ENCODE results near the gene POC1A. TPM values are rescaled to one million over a fixed set of nuclear protein-coding genes. Genes with fewer than 3 reads are reported as not detected.
A peak's percentile ranks its signal among the peaks of the same experiment; 100 is the strongest.

Gene POC1A
- total RNA-seq, 1 experiment from 2014 or later: 25.7 TPM

DNA sequence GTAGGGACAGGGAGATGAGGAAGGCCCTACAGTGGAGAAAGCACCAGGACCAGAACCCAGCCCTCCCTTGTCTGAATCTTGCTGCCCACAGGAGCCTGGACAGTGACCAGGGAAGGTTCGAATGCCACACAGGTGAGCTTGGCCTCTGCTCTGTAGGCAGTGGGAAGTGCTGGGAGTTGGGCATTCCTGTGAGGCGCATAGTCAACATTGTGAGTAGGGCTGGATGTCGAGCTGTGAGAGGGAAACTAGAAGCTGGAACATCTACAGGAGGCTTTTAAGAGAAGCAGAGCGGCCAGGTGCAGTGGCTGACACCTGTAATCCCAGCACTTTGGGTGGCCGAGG is 23.4 kb upstream of the POC1A start:
- no peak for DNase-seq (ENCODE audit: low read depth, low spot score)
- Histone ChIP-seq H3K9me3 (ENCODE audit: control insufficient read depth, insufficient read depth, low read depth, low read length) (no peaks in the 10 kb centered on the region), H3K27me3 (ENCODE audit: control insufficient read depth, insufficient read depth, low read length) (no peaks in the 10 kb centered on the region), H3K4me1 (ENCODE audit: control insufficient read depth, insufficient read depth, low read length) (no peaks in the 10 kb centered on the region), H3K4me3 (ENCODE audit: low read depth in 2 of 2, low read length in 2 of 2) (no peak overlapping the region), H3K27ac (ENCODE audit: low read length) (no peak overlapping the region), H3K36me3 (ENCODE audit: control insufficient read depth, insufficient read depth, low read length) (no peaks in the 10 kb centered on the region)
- in situ Hi-C loops (cut with HindIII; ENCODE audit: low pct_unique_long_range_greater_than_20kb, low sequenced_read_pairs) (no loop called here), intact Hi-C loops (cut with micrococcal nuclease; ENCODE audit: unreplicated experiment) (no loop called here)
- POLR2A ChIA-PET: no interaction called here
- BruUV-seq (replicated peaks): no TSS peak
- TF ChIP-seq POLR2AphosphoS5 (IDR thresholded peaks at IDR 0.05; ENCODE audit: low read depth, low read length) (no peak), TCF7L2 (IDR thresholded peaks at IDR 0.05; ENCODE audit: low read depth, low read length) (no peak), REST (IDR thresholded peaks at IDR 0.05; ENCODE audit: insufficient read depth in 1 of 2, low read depth in 2 of 2, low read length in 1 of 2) (no peak), SIN3A (IDR thresholded peaks at IDR 0.05; ENCODE audit: borderline replicate concordance, insufficient read depth, low read depth, low read length) (no peak)
- TF ChIP-seq, protein P1, sequence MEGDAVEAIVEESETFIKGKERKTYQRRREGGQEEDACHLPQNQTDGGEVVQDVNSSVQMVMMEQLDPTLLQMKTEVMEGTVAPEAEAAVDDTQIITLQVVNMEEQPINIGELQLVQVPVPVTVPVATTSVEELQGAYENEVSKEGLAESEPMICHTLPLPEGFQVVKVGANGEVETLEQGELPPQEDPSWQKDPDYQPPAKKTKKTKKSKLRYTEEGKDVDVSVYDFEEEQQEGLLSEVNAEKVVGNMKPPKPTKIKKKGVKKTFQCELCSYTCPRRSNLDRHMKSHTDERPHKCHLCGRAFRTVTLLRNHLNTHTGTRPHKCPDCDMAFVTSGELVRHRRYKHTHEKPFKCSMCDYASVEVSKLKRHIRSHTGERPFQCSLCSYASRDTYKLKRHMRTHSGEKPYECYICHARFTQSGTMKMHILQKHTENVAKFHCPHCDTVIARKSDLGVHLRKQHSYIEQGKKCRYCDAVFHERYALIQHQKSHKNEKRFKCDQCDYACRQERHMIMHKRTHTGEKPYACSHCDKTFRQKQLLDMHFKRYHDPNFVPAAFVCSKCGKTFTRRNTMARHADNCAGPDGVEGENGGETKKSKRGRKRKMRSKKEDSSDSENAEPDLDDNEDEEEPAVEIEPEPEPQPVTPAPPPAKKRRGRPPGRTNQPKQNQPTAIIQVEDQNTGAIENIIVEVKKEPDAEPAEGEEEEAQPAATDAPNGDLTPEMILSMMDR (IDR thresholded peaks at IDR 0.05): no peak
- ATAC-seq: 0 out of 2 replicates have a peak, but pooled peaks have one; percentile 22
- CTCF ChIA-PET: no interaction called here

DNA sequence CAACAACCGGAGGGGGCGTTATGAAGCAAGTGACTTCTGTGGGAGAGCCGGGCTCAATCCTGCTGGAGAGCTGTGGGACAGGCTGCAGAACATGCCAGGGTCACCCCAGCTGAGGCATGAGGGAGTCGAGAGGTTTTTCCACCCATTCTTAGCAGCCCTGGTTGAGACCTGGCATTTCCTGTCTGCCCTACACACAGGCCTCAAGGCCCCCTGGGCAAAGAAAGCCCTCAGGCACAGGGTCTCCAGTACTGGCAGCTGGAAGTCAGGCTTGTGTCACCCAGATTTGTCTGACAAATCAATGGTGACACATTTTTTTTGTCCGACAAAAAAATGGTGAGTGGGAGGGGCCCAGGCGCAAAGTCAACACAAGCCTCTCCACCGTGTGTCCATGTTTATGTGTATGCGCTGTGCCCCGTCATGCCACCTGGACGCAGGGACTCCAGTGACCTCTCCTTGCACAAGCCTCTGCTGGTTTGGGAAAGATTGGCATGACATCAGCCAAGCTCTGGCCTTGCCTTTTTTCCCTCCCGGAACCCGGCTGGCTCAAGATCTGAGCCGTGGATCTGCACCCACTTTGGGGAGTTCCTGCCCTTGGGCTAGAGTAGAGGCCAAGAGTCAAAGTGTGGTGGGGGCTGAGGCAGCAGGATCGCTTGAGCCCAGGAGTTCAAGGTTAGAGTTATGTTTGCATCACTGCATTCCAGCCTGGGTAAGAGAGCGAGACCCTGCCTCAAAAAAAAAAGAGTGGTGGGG is 22.9 kb upstream of the POC1A start:
- Histone ChIP-seq H3K4me3 (ENCODE audit: low read depth in 2 of 2, low read length in 2 of 2) (no peak overlapping the region), H3K4me1 (ENCODE audit: control insufficient read depth, insufficient read depth, low read length) (no peaks in the 10 kb centered on the region; the same call in 1 of the 2 replicates), H3K27me3 (ENCODE audit: control insufficient read depth, insufficient read depth, low read length) (no peaks in the 10 kb centered on the region), H3K27ac (ENCODE audit: low read length) (no peak overlapping the region), H3K36me3 (ENCODE audit: control insufficient read depth, insufficient read depth, low read length) (no peaks in the 10 kb centered on the region), H3K9me3 (ENCODE audit: control insufficient read depth, insufficient read depth, low read depth, low read length) (no peaks in the 10 kb centered on the region)
- intact Hi-C loops (cut with micrococcal nuclease; ENCODE audit: unreplicated experiment): no loop called here
- DNase-seq (ENCODE audit: low read depth, low spot score) (no peak), ATAC-seq (no peak; the same call in 1 of the 2 replicates)
- no peak for TF ChIP-seq REST (IDR thresholded peaks at IDR 0.05; ENCODE audit: insufficient read depth in 1 of 2, low read depth in 2 of 2, low read length in 1 of 2)
- TF ChIP-seq, protein P1 (IDR thresholded peaks at IDR 0.05): no peak
- TF ChIP-seq SIN3A (IDR thresholded peaks at IDR 0.05; ENCODE audit: borderline replicate concordance, insufficient read depth, low read depth, low read length): no peak
- no peak for TF ChIP-seq POLR2AphosphoS5 (IDR thresholded peaks at IDR 0.05; ENCODE audit: low read depth, low read length)
- TF ChIP-seq TCF7L2 (IDR thresholded peaks at IDR 0.05; ENCODE audit: low read depth, low read length): no peak
- in situ Hi-C loops (cut with HindIII; ENCODE audit: low pct_unique_long_range_greater_than_20kb, low sequenced_read_pairs): no loop called here
- BruUV-seq (replicated peaks): no TSS peak
- ChIA-PET POLR2A (no interaction called here), CTCF (no interaction called here)

Data from Panc1 (cell line).